ENCODE measurements around the gene PRMT7. TPM values are rescaled to one million over a fixed set of nuclear protein-coding genes. Genes with fewer than 3 reads are reported as not detected.

PRMT7 gene
- total RNA-seq, 1 donor from 2014 or later = 71.9 TPM

DNA sequence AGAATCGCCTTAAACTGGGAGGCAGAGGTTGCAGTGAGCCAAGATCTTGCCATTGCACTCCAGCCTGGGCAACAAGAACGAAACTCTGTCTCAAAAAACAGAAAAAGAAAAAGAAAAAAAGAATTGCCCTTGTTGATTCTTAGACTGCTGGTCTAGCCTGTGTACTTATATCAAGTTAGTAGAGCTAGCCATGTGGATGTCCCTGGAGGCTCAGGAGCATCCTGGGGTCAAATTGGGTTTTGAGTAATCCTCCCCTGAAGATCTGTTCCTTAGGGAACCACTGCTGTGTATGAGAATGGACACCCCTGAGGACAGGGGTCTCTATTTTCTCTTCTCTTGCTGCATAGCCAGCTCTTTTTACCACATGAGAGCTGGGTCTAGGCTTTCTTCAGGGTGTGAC is 21.6 kb upstream of the PRMT7 start:
- H3K36me3 Mint-ChIP-seq (ENCODE audit: low read depth) = peaks cover 10% of the 10 kb centered on the region
- no peaks in the 10 kb centered on the region for H3K9me3 Mint-ChIP-seq
- no peaks in the 10 kb centered on the region for H3K27me3 Mint-ChIP-seq (ENCODE audit: low read depth)
- no peak overlapping the region for H3K27ac Mint-ChIP-seq (ENCODE audit: unreplicated experiment)
- H3K4me3 Mint-ChIP-seq = no peak overlapping the region
- H3K4me1 Mint-ChIP-seq = no peaks in the 10 kb centered on the region
- DNase-seq (ENCODE audit: low read depth, low spot score) = no peak
- TF ChIP-seq, protein P1, sequence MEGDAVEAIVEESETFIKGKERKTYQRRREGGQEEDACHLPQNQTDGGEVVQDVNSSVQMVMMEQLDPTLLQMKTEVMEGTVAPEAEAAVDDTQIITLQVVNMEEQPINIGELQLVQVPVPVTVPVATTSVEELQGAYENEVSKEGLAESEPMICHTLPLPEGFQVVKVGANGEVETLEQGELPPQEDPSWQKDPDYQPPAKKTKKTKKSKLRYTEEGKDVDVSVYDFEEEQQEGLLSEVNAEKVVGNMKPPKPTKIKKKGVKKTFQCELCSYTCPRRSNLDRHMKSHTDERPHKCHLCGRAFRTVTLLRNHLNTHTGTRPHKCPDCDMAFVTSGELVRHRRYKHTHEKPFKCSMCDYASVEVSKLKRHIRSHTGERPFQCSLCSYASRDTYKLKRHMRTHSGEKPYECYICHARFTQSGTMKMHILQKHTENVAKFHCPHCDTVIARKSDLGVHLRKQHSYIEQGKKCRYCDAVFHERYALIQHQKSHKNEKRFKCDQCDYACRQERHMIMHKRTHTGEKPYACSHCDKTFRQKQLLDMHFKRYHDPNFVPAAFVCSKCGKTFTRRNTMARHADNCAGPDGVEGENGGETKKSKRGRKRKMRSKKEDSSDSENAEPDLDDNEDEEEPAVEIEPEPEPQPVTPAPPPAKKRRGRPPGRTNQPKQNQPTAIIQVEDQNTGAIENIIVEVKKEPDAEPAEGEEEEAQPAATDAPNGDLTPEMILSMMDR (conservative IDR thresholded peaks at IDR 0.05) = no peak

DNA sequence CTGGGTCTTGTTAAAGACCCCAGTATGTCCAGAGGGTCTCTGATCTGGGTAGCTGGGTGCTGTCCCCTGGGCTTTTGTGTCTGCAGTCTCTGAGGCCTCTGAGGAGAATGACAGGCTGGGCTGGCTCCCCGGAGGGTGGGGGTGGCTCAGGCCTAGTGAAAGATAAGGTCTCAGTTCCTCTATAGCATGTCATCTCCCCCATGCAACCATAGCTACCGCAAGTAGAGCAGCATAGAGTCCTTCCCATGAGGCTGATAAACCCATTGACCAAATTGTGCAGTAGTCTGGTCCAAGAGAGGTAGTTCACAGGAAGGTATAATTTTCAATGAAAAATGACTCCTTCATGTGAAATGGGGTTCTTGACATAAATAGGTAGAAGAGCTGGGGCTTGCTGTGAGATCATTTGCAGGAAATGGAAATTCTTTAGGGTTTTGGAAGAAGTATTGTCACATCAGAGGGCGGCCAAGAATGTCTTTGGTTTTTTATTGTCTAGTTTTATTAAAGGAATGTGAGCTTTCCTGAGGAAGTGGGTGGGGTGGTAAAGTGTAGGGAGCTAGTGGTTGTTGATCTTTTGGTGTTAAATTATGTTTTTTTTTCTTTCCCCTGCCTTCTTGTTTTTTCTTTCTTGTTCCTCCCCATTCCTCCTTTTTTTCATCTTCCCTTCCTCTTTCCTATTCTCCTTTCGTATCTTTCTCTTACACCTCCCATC is 21.0 kb upstream of the PRMT7 start:
- no peaks in the 10 kb centered on the region for H3K27me3 Mint-ChIP-seq (ENCODE audit: low read depth)
- DNase-seq (ENCODE audit: low read depth, low spot score) = no peak
- H3K4me1 Mint-ChIP-seq = no peaks in the 10 kb centered on the region
- TF ChIP-seq, protein P1 (conservative IDR thresholded peaks at IDR 0.05) = no peak
- H3K4me3 Mint-ChIP-seq = no peak overlapping the region
- H3K36me3 Mint-ChIP-seq (ENCODE audit: low read depth) = peaks cover 10% of the 10 kb centered on the region
- H3K27ac Mint-ChIP-seq (ENCODE audit: unreplicated experiment) = no peak overlapping the region
- no peaks in the 10 kb centered on the region for H3K9me3 Mint-ChIP-seq

DNA sequence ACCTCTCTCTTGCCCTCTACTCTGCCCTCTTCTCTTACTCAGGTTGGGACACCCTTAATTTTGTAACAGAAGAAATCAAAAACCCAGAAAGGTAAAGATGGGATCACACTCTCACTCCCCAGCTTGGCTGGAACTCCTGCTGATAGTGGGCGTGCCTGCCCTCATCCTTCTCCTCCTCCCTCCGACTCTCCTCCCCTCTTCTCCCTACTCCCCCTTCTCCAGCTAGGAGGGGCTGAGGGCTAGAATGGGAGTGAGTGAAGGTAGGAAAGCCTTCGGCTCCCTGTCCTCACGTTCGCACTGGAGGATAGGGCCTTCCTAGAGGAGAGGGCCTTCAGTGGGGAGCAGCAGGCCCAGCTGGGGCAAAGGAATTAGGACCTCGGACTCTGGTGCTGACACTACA is 20.4 kb upstream of the PRMT7 start:
- Mint-ChIP-seq H3K9me3 (no peaks in the 10 kb centered on the region), H3K36me3 (ENCODE audit: low read depth) (peaks cover 10% of the 10 kb centered on the region), H3K4me1 (no peaks in the 10 kb centered on the region), H3K27me3 (ENCODE audit: low read depth) (no peaks in the 10 kb centered on the region), H3K4me3 (no peak overlapping the region), H3K27ac (ENCODE audit: unreplicated experiment) (no peak overlapping the region)
- TF ChIP-seq, protein P1 (conservative IDR thresholded peaks at IDR 0.05) = no peak
- no peak for DNase-seq (ENCODE audit: low read depth, low spot score)

DNA sequence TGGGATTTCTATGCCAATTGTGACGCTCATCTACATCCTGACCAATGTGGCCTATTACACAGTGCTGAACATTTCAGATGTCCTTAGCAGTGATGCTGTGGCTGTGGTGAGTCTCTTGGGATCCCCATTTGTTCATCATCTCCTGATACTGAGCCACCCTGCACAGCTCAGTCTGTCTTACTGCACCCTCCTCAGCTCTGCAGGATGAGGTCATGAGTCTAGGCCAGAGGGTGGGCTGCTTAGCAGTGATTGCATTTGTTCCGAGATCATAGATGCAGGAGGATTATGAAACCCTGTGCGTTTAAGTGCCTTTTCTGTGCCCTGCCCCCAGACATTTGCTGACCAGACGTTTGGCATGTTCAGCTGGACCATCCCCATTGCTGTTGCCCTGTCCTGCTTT is 19.6 kb upstream of the PRMT7 start:
- TF ChIP-seq, protein P1 (conservative IDR thresholded peaks at IDR 0.05) = no peak
- Mint-ChIP-seq H3K4me1 (no peaks in the 10 kb centered on the region), H3K27ac (ENCODE audit: unreplicated experiment) (no peak overlapping the region), H3K27me3 (ENCODE audit: low read depth) (no peaks in the 10 kb centered on the region), H3K9me3 (no peaks in the 10 kb centered on the region), H3K36me3 (ENCODE audit: low read depth) (peaks cover 10% of the 10 kb centered on the region), H3K4me3 (no peak overlapping the region)
- DNase-seq (ENCODE audit: low read depth, low spot score) = no peak

DNA sequence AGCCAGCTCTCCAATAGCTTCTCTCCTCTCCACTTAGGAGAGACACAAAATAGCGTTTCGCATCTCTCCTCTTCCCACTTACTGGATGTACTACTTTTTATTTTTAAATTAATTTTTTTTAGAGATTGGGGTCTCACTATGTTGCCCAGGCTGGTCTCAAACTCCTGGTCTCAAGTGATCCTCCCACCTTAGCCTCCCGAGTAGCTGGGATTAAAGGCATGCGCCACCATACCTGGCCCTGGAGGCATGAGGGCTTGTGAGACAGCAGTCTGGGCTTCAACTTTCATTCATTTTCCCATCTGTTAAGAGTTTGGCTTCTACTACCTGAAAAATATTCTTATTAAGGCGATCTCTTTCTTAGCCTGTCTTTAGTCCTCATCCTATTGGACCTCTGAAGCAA is 18.4 kb upstream of the PRMT7 start:
- TF ChIP-seq, protein P1 (conservative IDR thresholded peaks at IDR 0.05) = no peak
- DNase-seq (ENCODE audit: low read depth, low spot score) = no peak
- no peaks in the 10 kb centered on the region for H3K4me1 Mint-ChIP-seq
- H3K4me3 Mint-ChIP-seq = no peak overlapping the region
- no peaks in the 10 kb centered on the region for H3K27me3 Mint-ChIP-seq (ENCODE audit: low read depth)
- peaks cover 6% of the 10 kb centered on the region for H3K36me3 Mint-ChIP-seq (ENCODE audit: low read depth)
- no peaks in the 10 kb centered on the region for H3K9me3 Mint-ChIP-seq
- H3K27ac Mint-ChIP-seq (ENCODE audit: unreplicated experiment) = no peak overlapping the region
